Smooth muscle cell (in vitro differentiated cells): Measurements from ENCODE around the gene CHD5. TPM values are rescaled to one million over a fixed set of nuclear protein-coding genes. Genes with fewer than 3 reads are reported as not detected.

ENCODE experiments used
- DNase-seq: peaks from one replicate; lab custom pipeline; 2025; ENCODE audit not compliant: unreplicated experiment; lab: John Stamatoyannopoulos, UW
- H2AFZ ChIP-seq: fragments of 200-600 bp; sonication (generic); 2 replicates; pipeline ENCODE4 v1.6.0; 2016; ENCODE audit warnings: antibody characterized with exemption, low read depth, mild to moderate bottlenecking
- H3F3A ChIP-seq: fragments of 200-600 bp; sonication (generic); 2 replicates; pipeline ENCODE4 v1.6.0; 2017; ENCODE audit warnings: antibody characterized with exemption, low read depth
- H3K27ac ChIP-seq: fragments of 200-600 bp; sonication (generic); 2 replicates; pipeline ENCODE4 v1.5.1; 2016; ENCODE audit warnings: low read depth, mild to moderate bottlenecking
- H3K27me3 ChIP-seq: fragments of 200-600 bp; sonication (generic); 2 replicates; pipeline ENCODE4 v1.6.1; 2016; ENCODE audit warnings: low read depth, mild to moderate bottlenecking
- H3K36me3 ChIP-seq: fragments of 200-600 bp; sonication (generic); 2 replicates; pipeline ENCODE4 v1.5.1; 2016; ENCODE audit warnings: low read depth
- H3K4me1 ChIP-seq: fragments of 200-600 bp; sonication (generic); 2 replicates; pipeline ENCODE4 v1.5.1; 2016; ENCODE audit warnings: low read depth
- H3K4me2 ChIP-seq: fragments of 200-600 bp; sonication (generic); 2 replicates; pipeline ENCODE4 v1.6.0; 2016; ENCODE audit warnings: mild to moderate bottlenecking
- H3K4me3 ChIP-seq: fragments of 200-600 bp; sonication (generic); 2 replicates; pipeline ENCODE4 v1.5.1; 2016; ENCODE audit warnings: mild to moderate bottlenecking
- H3K79me2 ChIP-seq: fragments of 200-600 bp; sonication (generic); 2 replicates; pipeline ENCODE4 v1.6.0; 2016; ENCODE audit warnings: low read depth, mild to moderate bottlenecking
- H3K9ac ChIP-seq: fragments of 200-600 bp; sonication (generic); 2 replicates; pipeline ENCODE4 v1.6.0; 2016; ENCODE audit warnings: low read depth
- H3K9me3 ChIP-seq: fragments of 200-600 bp; sonication (generic); replicated peaks from 2 replicates; pipeline ENCODE4 v1.5.1; 2016; ENCODE audit warnings: low read depth
- H4K20me1 ChIP-seq: fragments of 200-600 bp; sonication (generic); 2 replicates; pipeline ENCODE4 v1.6.0; 2016; ENCODE audit warnings: low read depth
- WGBS: methylation state at CpG from one replicate; pipeline ENCODE4 v1.1.7; 2016; ENCODE audit warnings: low lambda C conversion rate; 5-methylcytosine and 5-hydroxymethylcytosine counted together
- polyA plus RNA-seq: library from polyadenylated mRNA; unstranded; fragments of >200 nt; fragmentation: Nextera tagmentation; extraction: Ambion mirVana; gene quantifications from 2 replicates; pipeline ENCODE4 v1.2.1, GENCODE V29; 2016
- total RNA-seq: library from RNA; depleted of rRNA; stranded (reverse); fragments of >200 nt; gene quantifications from 2 replicates; pipeline ENCODE4 v1.2.3, GENCODE V29; 2014
- TF ChIP-seq, protein P1 (sequence below): fragments of 200-600 bp; sonication (generic); IDR thresholded peaks from 2 replicates; pipeline ENCODE4 v1.5.1; 2017; ENCODE audit warnings: borderline replicate concordance, mild to moderate bottlenecking, antibody characterized with exemption; ENCODE audit not compliant: insufficient read depth, poor library complexity, severe bottlenecking

The CHD5 gene
- total and polyA plus RNA-seq, 2 experiments from 2014 or later, result 0.40 TPM; not detected in 1

DNA sequence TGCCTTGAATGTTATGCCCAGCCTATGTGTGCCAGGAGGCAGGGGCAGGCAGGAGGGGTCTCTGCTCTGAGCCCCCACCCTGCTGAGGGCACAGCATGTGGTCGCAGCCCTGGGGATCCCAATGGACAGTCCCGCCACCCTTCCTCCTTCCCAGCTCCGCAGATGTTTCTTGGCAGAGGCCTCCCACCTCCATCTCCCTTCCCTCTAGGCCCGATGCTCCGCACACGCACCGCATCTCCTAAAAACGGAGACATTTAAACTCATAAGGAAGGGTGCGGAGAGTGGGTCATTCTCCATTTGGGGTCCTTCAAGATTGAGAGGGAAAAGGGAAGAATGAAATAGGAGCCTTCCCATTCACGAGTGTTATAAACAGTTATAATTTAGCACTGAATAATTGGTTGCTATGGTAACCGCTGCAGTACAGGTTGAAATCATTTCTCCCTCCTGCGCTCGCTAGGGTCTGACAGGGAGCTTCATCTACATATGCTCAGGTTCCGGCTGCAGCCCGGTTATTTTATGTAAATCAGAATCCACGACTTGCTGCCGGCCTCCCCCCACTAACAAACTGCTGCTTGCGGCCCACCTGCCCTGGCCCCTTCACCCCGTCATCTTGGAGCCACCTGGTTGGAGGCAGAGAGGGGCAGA is 16.0 kb downstream of the CHD5 start:
- H3K9me3 ChIP-seq, result no peaks in the 10 kb centered on the region
- no peaks in the 10 kb centered on the region for H3K79me2 ChIP-seq
- H3K9ac ChIP-seq, result no peak overlapping the region
- TF ChIP-seq, protein P1, sequence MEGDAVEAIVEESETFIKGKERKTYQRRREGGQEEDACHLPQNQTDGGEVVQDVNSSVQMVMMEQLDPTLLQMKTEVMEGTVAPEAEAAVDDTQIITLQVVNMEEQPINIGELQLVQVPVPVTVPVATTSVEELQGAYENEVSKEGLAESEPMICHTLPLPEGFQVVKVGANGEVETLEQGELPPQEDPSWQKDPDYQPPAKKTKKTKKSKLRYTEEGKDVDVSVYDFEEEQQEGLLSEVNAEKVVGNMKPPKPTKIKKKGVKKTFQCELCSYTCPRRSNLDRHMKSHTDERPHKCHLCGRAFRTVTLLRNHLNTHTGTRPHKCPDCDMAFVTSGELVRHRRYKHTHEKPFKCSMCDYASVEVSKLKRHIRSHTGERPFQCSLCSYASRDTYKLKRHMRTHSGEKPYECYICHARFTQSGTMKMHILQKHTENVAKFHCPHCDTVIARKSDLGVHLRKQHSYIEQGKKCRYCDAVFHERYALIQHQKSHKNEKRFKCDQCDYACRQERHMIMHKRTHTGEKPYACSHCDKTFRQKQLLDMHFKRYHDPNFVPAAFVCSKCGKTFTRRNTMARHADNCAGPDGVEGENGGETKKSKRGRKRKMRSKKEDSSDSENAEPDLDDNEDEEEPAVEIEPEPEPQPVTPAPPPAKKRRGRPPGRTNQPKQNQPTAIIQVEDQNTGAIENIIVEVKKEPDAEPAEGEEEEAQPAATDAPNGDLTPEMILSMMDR, result no peak
- H3F3A ChIP-seq, result no peaks in the 10 kb centered on the region
- DNase-seq, result no peak
- H3K4me2 ChIP-seq, result no peak overlapping the region
- H2AFZ ChIP-seq, result no peak overlapping the region
- no peak overlapping the region for H3K27ac ChIP-seq
- H3K27me3 ChIP-seq, result peaks cover 17% of the 10 kb centered on the region
- H3K4me1 ChIP-seq, result no peaks in the 10 kb centered on the region
- no peaks in the 10 kb centered on the region for H3K36me3 ChIP-seq
- WGBS, result 83% methylated on average over 19 of the region's 19 CpGs
- no peaks in the 10 kb centered on the region for H4K20me1 ChIP-seq
- no peak overlapping the region for H3K4me3 ChIP-seq

DNA sequence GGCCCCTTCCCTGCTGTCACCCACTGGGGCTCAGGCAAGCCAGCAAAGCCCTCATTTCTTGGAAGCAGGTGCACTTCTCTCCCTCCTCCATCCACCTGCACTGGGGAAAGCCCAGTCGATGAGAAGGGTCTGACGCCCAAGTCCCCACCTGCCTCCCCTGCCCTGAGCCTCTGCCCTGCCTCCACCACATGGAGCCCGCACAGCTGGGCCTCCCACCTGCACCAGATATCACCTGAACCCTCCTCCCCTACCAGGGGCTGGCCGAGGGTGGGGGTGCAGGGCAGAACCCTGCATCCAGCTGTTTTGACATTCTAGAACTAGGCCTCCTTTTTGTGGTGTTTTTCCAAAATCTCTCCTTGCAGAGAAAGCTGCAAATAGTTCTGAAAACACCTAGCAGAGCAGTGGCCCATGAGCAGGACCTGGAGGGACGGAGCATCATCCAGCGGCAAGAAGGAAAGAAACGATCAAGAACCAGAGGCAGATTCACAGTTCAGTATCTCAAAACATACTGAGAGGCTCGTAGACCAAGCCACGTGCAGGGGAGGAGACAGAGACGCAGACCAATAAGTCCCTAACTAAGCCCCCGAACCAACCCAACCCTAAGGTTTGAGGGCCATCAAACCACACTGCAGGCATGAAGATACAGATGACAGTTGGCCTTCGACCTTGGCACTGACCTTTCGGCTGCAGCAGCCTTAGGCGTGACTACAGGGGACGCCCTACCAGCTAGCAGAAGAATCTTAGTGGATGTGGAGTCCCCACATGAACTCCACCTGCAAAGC is 16.7 kb downstream of the CHD5 start:
- no peak for DNase-seq
- Histone ChIP-seq H3K27ac (no peak overlapping the region), H3K36me3 (no peaks in the 10 kb centered on the region), H3K9ac (no peak overlapping the region), H3K79me2 (no peaks in the 10 kb centered on the region), H3K27me3 (peaks cover 17% of the 10 kb centered on the region), H3K4me1 (no peaks in the 10 kb centered on the region), H3K4me2 (no peak overlapping the region), H3K9me3 (no peaks in the 10 kb centered on the region), H3F3A (no peaks in the 10 kb centered on the region), H4K20me1 (no peaks in the 10 kb centered on the region), H2AFZ (no peak overlapping the region), H3K4me3 (no peak overlapping the region)
- 88% methylated on average over 15 of the region's 15 CpGs for WGBS
- TF ChIP-seq, protein P1, result no peak

DNA sequence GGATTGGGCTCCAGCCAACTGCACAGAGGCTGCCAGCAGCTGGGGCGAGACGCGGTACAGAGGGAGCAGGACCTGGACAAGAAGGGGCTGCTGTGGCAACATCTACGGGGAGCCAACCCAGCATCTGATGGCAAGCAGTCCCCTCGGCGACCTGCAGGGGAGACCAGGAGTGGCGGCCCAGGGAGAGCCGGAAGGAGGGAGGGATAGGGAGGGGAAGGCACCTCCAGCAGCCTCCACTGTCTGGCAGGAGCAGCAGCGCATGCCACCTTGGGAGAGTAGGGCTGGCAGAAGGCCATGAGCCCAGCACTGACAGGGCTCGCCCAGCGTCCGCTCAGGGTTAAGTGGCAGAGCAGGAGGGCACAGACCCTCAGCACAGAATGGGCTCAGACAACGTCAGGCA is 17.3 kb downstream of the CHD5 start:
- H3K9me3 ChIP-seq, result no peaks in the 10 kb centered on the region
- TF ChIP-seq, protein P1, result no peak

DNA sequence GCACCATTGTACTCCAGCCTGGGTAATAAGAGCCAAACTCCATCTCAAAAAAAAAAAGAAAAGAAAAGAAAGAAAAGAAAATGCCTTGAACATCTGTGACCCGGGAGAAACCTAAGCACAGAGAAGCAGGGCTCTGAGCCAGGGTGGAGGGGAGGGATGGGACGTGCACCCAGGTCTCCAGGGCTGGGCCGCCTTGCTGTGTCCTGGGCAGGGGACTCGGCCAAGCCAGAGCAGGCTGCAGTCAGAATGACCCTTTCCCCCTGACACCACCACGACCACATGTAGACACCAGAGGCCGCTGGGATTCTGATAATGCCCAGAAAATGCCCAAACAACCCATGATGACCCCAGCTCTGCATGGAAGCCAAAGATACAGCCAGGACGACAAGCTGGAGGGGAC is 17.8 kb downstream of the CHD5 start:
- Histone ChIP-seq H3F3A (no peaks in the 10 kb centered on the region), H3K27me3 (peaks cover 7% of the 10 kb centered on the region), H3K9ac (no peak overlapping the region), H3K9me3 (no peaks in the 10 kb centered on the region), H3K79me2 (no peaks in the 10 kb centered on the region), H3K36me3 (no peaks in the 10 kb centered on the region), H3K4me2 (no peak overlapping the region), H3K4me3 (no peak overlapping the region), H3K4me1 (no peaks in the 10 kb centered on the region), H2AFZ (no peak overlapping the region), H3K27ac (no peak overlapping the region), H4K20me1 (no peaks in the 10 kb centered on the region)
- DNase-seq, result no peak
- WGBS, result 95% methylated on average over 7 of the region's 7 CpGs
- TF ChIP-seq, protein P1, result no peak

More for the DNA sequence above, 17.3 kb downstream of the CHD5 start:
- H2AFZ ChIP-seq, result no peak overlapping the region
- H3K4me1 ChIP-seq, result no peaks in the 10 kb centered on the region
- H3K27me3 ChIP-seq, result peaks cover 11% of the 10 kb centered on the region
- no peaks in the 10 kb centered on the region for H3F3A ChIP-seq
- no peak overlapping the region for H3K9ac ChIP-seq
- H3K79me2 ChIP-seq, result no peaks in the 10 kb centered on the region
- DNase-seq, result no peak
- no peak overlapping the region for H3K4me3 ChIP-seq
- no peaks in the 10 kb centered on the region for H3K36me3 ChIP-seq
- H4K20me1 ChIP-seq, result no peaks in the 10 kb centered on the region
- H3K27ac ChIP-seq, result no peak overlapping the region
- H3K4me2 ChIP-seq, result no peak overlapping the region
- 75% methylated on average over 13 of the region's 13 CpGs for WGBS
